Renal cortex interstitium (tissue), 11 donors: ENCODE measurements around the gene NUMB. TPM values are rescaled to one million over a fixed set of nuclear protein-coding genes. Genes with fewer than 3 reads are reported as not detected.

Experiments used
- DNase-seq, 11 donors: peaks; one replicate each; pipeline ENCODE4 v3.0.0-alpha.2; 2013; ENCODE audit warnings: low read depth in 9 of 11, low spot score in 4 of 11; ENCODE audit errors: extremely low read depth in 1 of 11
- polyA plus RNA-seq, 3 donors: library from polyadenylated mRNA; unstranded; fragments of 120-200 nt; gene quantifications; one replicate each; pipeline ENCODE4 v1.2.1, GENCODE V29; 2013; ENCODE audit not compliant: insufficient read length in 3 of 3

The NUMB gene
- polyA plus RNA-seq, 3 donors: 78.3 to 112 (median 87.8) TPM

- no peak for DNase-seq
Observed at GRCh38 chr14:73471582-73472184, 13.3 kb upstream of the NUMB start.

GRCh38 chr14:73468828-73469375, 10.6 kb upstream of the NUMB start:
- no peak for DNase-seq

GRCh38 chr14:73467800-73468199, 9.5 kb upstream of the NUMB start:
- no peak for DNase-seq

- DNase-seq: no peak
Observed at GRCh38 chr14:73467377-73467776, 9.0 kb upstream of the NUMB start.

GRCh38 chr14:73466861-73467260, 8.5 kb upstream of the NUMB start:
- DNase-seq: no peak

- DNase-seq: no peak
Observed at GRCh38 chr14:73465823-73466532, 7.6 kb upstream of the NUMB start.

- no peak for DNase-seq
Observed at GRCh38 chr14:73463411-73463810, 5.1 kb upstream of the NUMB start.

- DNase-seq: no peak
Observed at GRCh38 chr14:73462815-73463214, 4.5 kb upstream of the NUMB start.

- DNase-seq: peak in 1 of 11 donors; percentile 28
Observed at GRCh38 chr14:73462048-73462715, 3.8 kb upstream of the NUMB start.

GRCh38 chr14:73461478-73462047, 3.2 kb upstream of the NUMB start:
- no peak for DNase-seq

- peak in 5 of 11 donors; percentile 32 to 51 (median 36) for DNase-seq
Observed at GRCh38 chr14:73460691-73461127, 2.4 kb upstream of the NUMB start.

GRCh38 chr14:73459959-73460358, 1.6 kb upstream of the NUMB start:
- no peak for DNase-seq

- DNase-seq: no peak
Observed at GRCh38 chr14:73457924-73458182, 493 bp downstream of the NUMB start.

- peak in 1 of 11 donors; percentile 17 for DNase-seq
Observed at GRCh38 chr14:73457041-73457923, 1.1 kb downstream of the NUMB start.

- DNase-seq: no peak
Observed at GRCh38 chr14:73455294-73455693, 3.1 kb downstream of the NUMB start.

- peak in 2 of 11 donors; percentile 45 to 47 for DNase-seq
Observed at GRCh38 chr14:73452341-73453186, 5.8 kb downstream of the NUMB start.

GRCh38 chr14:73443758-73444157, 14.6 kb downstream of the NUMB start:
- DNase-seq: no peak

GRCh38 chr14:73441286-73441685, 17.1 kb downstream of the NUMB start:
- DNase-seq: no peak
